NCI-H510A treated with DMSO at 0.1 percent for 48 hours (cell line): ENCODE measurements around the gene CMSS1.

Experiments used
- DNase-seq: peaks from one replicate; lab custom pipeline; 2025; lab: John Stamatoyannopoulos, UW

Gene CMSS1

GRCh38 chr3:99854756-99855298 lies 37.2 kb downstream of the CMSS1 start:
- peak; percentile 2 for DNase-seq

GRCh38 chr3:99855900-99856299 lies 38.2 kb downstream of the CMSS1 start:
- no peak for DNase-seq

- DNase-seq = no peak
Observed at GRCh38 chr3:99856437-99857220, 39.0 kb downstream of the CMSS1 start.

GRCh38 chr3:99857278-99857677 lies 39.6 kb downstream of the CMSS1 start:
- no peak for DNase-seq

- DNase-seq = no peak
Observed at GRCh38 chr3:99858469-99858868, 40.8 kb downstream of the CMSS1 start.

GRCh38 chr3:99859825-99860224 lies 42.2 kb downstream of the CMSS1 start:
- no peak for DNase-seq

- DNase-seq = no peak
Observed at GRCh38 chr3:99861216-99861615, 43.6 kb downstream of the CMSS1 start.

- DNase-seq = no peak
Observed at GRCh38 chr3:99862208-99862607, 44.5 kb downstream of the CMSS1 start.

- no peak for DNase-seq
Observed at GRCh38 chr3:99863002-99863401, 45.3 kb downstream of the CMSS1 start.

GRCh38 chr3:99863588-99863987 lies 45.9 kb downstream of the CMSS1 start:
- DNase-seq = no peak

GRCh38 chr3:99864289-99864688 lies 46.6 kb downstream of the CMSS1 start:
- no peak for DNase-seq

GRCh38 chr3:99865321-99865720 lies 47.7 kb downstream of the CMSS1 start:
- DNase-seq = no peak

GRCh38 chr3:99866261-99866761 lies 48.6 kb downstream of the CMSS1 start:
- DNase-seq = no peak

- no peak for DNase-seq
Observed at GRCh38 chr3:99867594-99868310, 50.1 kb downstream of the CMSS1 start.

- no peak for DNase-seq
Observed at GRCh38 chr3:99868311-99868646, 50.6 kb downstream of the CMSS1 start.

GRCh38 chr3:99869621-99870020 lies 52.0 kb downstream of the CMSS1 start:
- DNase-seq = no peak

GRCh38 chr3:99870712-99871111 lies 53.0 kb downstream of the CMSS1 start:
- DNase-seq = no peak

- DNase-seq = no peak
Observed at GRCh38 chr3:99871231-99872045, 53.8 kb downstream of the CMSS1 start.

GRCh38 chr3:99872923-99873254 lies 55.2 kb downstream of the CMSS1 start:
- DNase-seq = no peak

GRCh38 chr3:99873269-99874102 lies 55.8 kb downstream of the CMSS1 start:
- no peak for DNase-seq

GRCh38 chr3:99874237-99875002 lies 56.8 kb downstream of the CMSS1 start:
- no peak for DNase-seq
